NCI-H2107 treated with DMSO at 0.1 percent for 48 hours (cell line): Measurements from ENCODE around the gene GPR42.
"Not testable (repeated sequence)": the region's sequence is repeated elsewhere in the genome, so short reads cannot be mapped to it uniquely, and the experiment has no call there.

Experiments
- DNase-seq: peaks from one replicate; lab custom pipeline; 2025; ENCODE audit not compliant: unreplicated experiment; lab: John Stamatoyannopoulos, UW

Gene GPR42

GRCh38 chr19:35346193-35347052 lies 24.4 kb upstream of the GPR42 start:
- no peak for DNase-seq

- no peak for DNase-seq
Measured at GRCh38 chr19:35347171-35347929, 23.5 kb upstream of the GPR42 start, which contains the start of gene FFAR1. TSS of gene FFAR1 (plus strand) at chr19:35347902. CDS start at chr19:35351552, 3,650 bp downstream.

- no peak for DNase-seq
Measured at GRCh38 chr19:35347930-35348298, 23.0 kb upstream of the GPR42 start.

- DNase-seq, result no peak
Measured at GRCh38 chr19:35348911-35349611, 21.8 kb upstream of the GPR42 start.

GRCh38 chr19:35349614-35350521 lies 21.0 kb upstream of the GPR42 start:
- DNase-seq, result no peak

- no peak for DNase-seq
Measured at GRCh38 chr19:35350591-35350990, 20.3 kb upstream of the GPR42 start.

- no peak for DNase-seq
Measured at GRCh38 chr19:35351411-35352176, 19.3 kb upstream of the GPR42 start.

- DNase-seq, result no peak
Measured at GRCh38 chr19:35352177-35352447, 18.8 kb upstream of the GPR42 start.

GRCh38 chr19:35352448-35353304 lies 18.2 kb upstream of the GPR42 start:
- peak; percentile 32 for DNase-seq

- no peak for DNase-seq
Measured at GRCh38 chr19:35353635-35354034, 17.2 kb upstream of the GPR42 start.

- no peak for DNase-seq
Measured at GRCh38 chr19:35354898-35355297, 16.0 kb upstream of the GPR42 start.

- no peak for DNase-seq
Measured at GRCh38 chr19:35355791-35356460, 14.9 kb upstream of the GPR42 start.

- DNase-seq, result no peak
Measured at GRCh38 chr19:35357867-35358573, 12.8 kb upstream of the GPR42 start, which contains the start of gene FFAR3. TSS of gene FFAR3 (plus strand) at chr19:35358460. CDS start at chr19:35358891, 431 bp downstream.

GRCh38 chr19:35358834-35359233 lies 12.0 kb upstream of the GPR42 start:
- DNase-seq, result not testable (repeated sequence)

GRCh38 chr19:35359395-35359794 lies 11.5 kb upstream of the GPR42 start:
- not testable (repeated sequence) for DNase-seq

GRCh38 chr19:35360081-35360480 lies 10.8 kb upstream of the GPR42 start:
- not testable (repeated sequence) for DNase-seq

GRCh38 chr19:35360880-35361420 lies 9.9 kb upstream of the GPR42 start:
- DNase-seq, result no peak
